Transverse colon (tissue), 4 donors: ENCODE data around the gene LSMEM2. TPM values are rescaled to one million over a fixed set of nuclear protein-coding genes. Genes with fewer than 3 reads are reported as not detected.

Experiments
- DNase-seq: peaks from one replicate; pipeline ENCODE4 v3.0.0-alpha.2; 2019
- H3K27ac ChIP-seq, 4 donors: fragments of 200-600 bp; sonication (generic); 2 replicates each; pipeline ENCODE4 v1.5.1; 2016 to 2018; ENCODE audit warnings: inconsistent platforms in 4 of 4
- H3K27me3 ChIP-seq: fragments of 200-600 bp; sonication (generic); 2 replicates; pipeline ENCODE4 v1.5.1; 2017; ENCODE audit warnings: inconsistent platforms
- H3K36me3 ChIP-seq, 4 donors: fragments of 200-600 bp; sonication (generic); 2 replicates each; pipeline ENCODE4 v1.5.1; 2017 to 2019; ENCODE audit warnings: inconsistent platforms in 4 of 4
- H3K4me1 ChIP-seq, 4 donors: fragments of 200-600 bp; sonication (generic); 2 replicates each; pipeline ENCODE4 v1.5.1; 2017 to 2020; ENCODE audit warnings: inconsistent platforms in 4 of 4
- H3K4me3 ChIP-seq, 4 donors: fragments of 200-600 bp; sonication (generic); 1 replicate in 1 of 4; 2 replicates in 3 of 4; pipeline versions ENCODE4 v1.5.1 to v1.6.1; 2017 to 2019; ENCODE audit warnings: inconsistent platforms in 4 of 4
- H3K9me3 ChIP-seq, 2 donors: fragments of 200-600 bp; sonication (generic); 2 replicates each; pipeline ENCODE4 v1.5.1; 2017 to 2019; ENCODE audit warnings: inconsistent platforms in 2 of 2
- EP300 ChIP-seq: sonication (generic); formaldehyde crosslinking; IDR thresholded peaks from one replicate; pipeline ENCODE4 v1.6.1; 2017; ENCODE audit warnings: antibody characterized with exemption, low read depth
- POLR2A ChIP-seq: fragments of 450-650 bp; IDR thresholded peaks from one replicate; pipeline ENCODE4 v1.6.1; 2016; ENCODE audit warnings: antibody characterized with exemption, mild to moderate bottlenecking, moderate library complexity
- POLR2AphosphoS5 ChIP-seq, 3 donors: sonication (generic); formaldehyde crosslinking; IDR thresholded peaks; one replicate each; pipeline ENCODE4 v1.6.1; 2016; ENCODE audit warnings: antibody characterized with exemption in 3 of 3
- WGBS, 2 donors: methylation state at CpG; one replicate each; pipeline ENCODE4 v1.1.5; 2018; ENCODE audit warnings: low coverage in 1 of 2; 5-methylcytosine and 5-hydroxymethylcytosine counted together
- in situ Hi-C, 4 donors: fragments of 200-750 bp; cut with MboI; loops; one replicate each; pipeline versions ENCODE4 v1.15.0 to v1.15.1; 2017; ENCODE audit warnings: low sequenced_read_pairs in 3 of 4, low pct_ligation_motif_present in 1 of 4, low pct_unique_long_range_greater_than_20kb in 1 of 4
- intact Hi-C: fragments of 100-400 bp; cut with DNase I; formaldehyde crosslinking; loops from one replicate; pipeline ENCODE4 v1.15.1; 2023; ENCODE audit warnings: low total_unique reads
- total RNA-seq, 4 donors: library from RNA; depleted of rRNA; stranded (reverse); fragments of >200 nt; gene quantifications; one replicate each; pipeline ENCODE4 v1.1.0, GENCODE V29; 2016
- TF ChIP-seq, protein P1 (sequence below), 5 experiments: fragments of 200-600 bp in 3 of 5; fragments of 450-650 bp in 2 of 5; sonication (generic) in 3 of 5; IDR thresholded peaks; 1 replicate in 2 of 5; 2 replicates in 3 of 5; pipeline ENCODE4 v1.5.1; 2016 to 2017; ENCODE audit warnings: antibody characterized with exemption in 5 of 5, inconsistent platforms in 3 of 5, mild to moderate bottlenecking in 2 of 5, moderate library complexity in 1 of 5

Gene LSMEM2
- total RNA-seq, 4 donors from 2014 or later: not detected

DNA sequence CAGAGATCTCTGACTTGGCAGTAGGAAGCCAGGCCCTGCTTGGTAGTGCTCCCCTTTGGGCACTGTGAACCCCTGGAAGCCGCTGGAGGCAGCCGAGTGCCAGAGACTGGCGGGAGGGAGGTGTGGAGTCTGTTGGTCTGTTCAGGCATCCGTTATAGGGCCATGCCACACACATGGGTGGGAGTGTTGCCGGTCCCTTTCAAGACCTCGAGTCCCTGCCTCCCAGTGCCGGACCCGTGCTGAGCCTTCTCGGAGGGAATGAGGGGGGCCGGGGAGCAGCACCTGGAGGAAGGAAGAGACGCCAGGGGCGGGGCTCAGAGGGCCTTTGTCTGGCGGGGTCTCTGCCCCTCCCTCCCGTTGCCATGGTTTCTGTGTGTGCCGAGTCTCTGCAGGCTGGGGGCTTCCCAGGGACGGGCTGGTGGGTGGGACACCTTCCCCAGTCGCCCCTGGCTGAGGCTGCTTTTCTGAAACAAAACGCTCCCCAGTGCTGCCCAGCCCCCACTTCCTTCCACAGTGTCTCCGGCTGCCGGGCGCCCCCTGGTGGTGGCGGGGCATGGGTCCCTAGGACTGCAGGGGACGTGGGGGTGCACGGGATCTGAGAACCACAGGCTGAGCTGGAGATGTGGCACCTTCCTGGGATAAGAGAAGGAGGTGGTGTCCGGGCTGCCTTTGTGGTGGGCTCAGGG, 32.9 kb upstream of the LSMEM2 start:
- in situ Hi-C loops: no loop called here
- H3K36me3 ChIP-seq: no peaks in the 10 kb centered on the region
- peak overlapping the region; percentile 67 to 85 (median 82) for H3K27ac ChIP-seq
- intact Hi-C loops: loop anchor here (2.0 kb wide), 1 partner anchor 19 kb away; no protein-coding TSS in a partner anchor
- H3K4me1 ChIP-seq: peaks cover 52 to 96% (median 57%) of the 10 kb centered on the region in 4 donors
- DNase-seq: peak; percentile 95
- no peaks in the 10 kb centered on the region for H3K27me3 ChIP-seq
- no peak for TF ChIP-seq EP300
- TF ChIP-seq POLR2AphosphoS5 (IDR thresholded peaks at IDR 0.05): no peak
- no peak for TF ChIP-seq POLR2A
- TF ChIP-seq, protein P1, sequence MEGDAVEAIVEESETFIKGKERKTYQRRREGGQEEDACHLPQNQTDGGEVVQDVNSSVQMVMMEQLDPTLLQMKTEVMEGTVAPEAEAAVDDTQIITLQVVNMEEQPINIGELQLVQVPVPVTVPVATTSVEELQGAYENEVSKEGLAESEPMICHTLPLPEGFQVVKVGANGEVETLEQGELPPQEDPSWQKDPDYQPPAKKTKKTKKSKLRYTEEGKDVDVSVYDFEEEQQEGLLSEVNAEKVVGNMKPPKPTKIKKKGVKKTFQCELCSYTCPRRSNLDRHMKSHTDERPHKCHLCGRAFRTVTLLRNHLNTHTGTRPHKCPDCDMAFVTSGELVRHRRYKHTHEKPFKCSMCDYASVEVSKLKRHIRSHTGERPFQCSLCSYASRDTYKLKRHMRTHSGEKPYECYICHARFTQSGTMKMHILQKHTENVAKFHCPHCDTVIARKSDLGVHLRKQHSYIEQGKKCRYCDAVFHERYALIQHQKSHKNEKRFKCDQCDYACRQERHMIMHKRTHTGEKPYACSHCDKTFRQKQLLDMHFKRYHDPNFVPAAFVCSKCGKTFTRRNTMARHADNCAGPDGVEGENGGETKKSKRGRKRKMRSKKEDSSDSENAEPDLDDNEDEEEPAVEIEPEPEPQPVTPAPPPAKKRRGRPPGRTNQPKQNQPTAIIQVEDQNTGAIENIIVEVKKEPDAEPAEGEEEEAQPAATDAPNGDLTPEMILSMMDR (IDR thresholded peaks at IDR 0.05): peak; percentile 97 to 99 (median 99)
- peak overlapping the region; percentile 17 to 48 (median 36) for H3K4me3 ChIP-seq
- H3K9me3 ChIP-seq: no peaks in the 10 kb centered on the region
- 3% methylated on average over 25 of the region's 25 CpGs; no CpG with 5 or more reads in 1 of the 2 donors for WGBS, 2 donors

DNA sequence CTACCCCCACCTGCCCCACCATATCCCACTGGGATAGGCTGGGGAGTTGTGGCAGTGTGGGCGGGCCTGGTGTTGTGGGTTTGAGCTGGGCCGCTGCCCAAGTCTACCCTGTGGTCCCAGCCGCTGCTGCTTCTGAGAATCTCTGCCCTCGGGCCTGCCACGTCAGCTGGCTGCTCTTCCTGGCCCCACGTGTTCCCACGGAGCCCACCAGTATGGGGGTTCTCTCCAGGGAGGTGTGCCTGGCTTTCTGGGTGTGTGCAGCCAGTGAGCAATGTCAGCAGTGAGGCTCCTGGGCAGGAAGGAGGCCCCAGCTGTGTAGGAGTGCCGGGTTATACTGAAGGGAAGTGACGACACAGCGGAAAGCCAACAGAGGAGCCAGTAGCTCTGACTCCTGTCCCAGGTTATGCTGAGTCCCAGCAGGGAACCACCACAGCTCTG, 32.4 kb upstream of the LSMEM2 start:
- Histone ChIP-seq H3K4me3 (peak overlapping the region in 1 of 4 donors; percentile 48), H3K27ac (peak overlapping the region; percentile 67 to 85 (median 82)), H3K9me3 (no peaks in the 10 kb centered on the region), H3K4me1 (peaks cover 46 to 96% (median 55%) of the 10 kb centered on the region in 4 donors), H3K27me3 (no peaks in the 10 kb centered on the region), H3K36me3 (no peaks in the 10 kb centered on the region)
- peak; percentile 55 for DNase-seq
- in situ Hi-C loops (no loop called here), intact Hi-C loops (loop anchor here (2.0 kb wide), 1 partner anchor 20 kb away; no protein-coding TSS in a partner anchor)
- TF ChIP-seq, protein P1 (IDR thresholded peaks at IDR 0.05): peak in 3 of 5 experiments; percentile 3 to 42 (median 15)
- TF ChIP-seq POLR2AphosphoS5 (IDR thresholded peaks at IDR 0.05): no peak
- no peak for TF ChIP-seq EP300
- WGBS, 2 donors: 23% methylated on average over 10 of the region's 10 CpGs; no CpG with 5 or more reads in 1 of the 2 donors

DNA sequence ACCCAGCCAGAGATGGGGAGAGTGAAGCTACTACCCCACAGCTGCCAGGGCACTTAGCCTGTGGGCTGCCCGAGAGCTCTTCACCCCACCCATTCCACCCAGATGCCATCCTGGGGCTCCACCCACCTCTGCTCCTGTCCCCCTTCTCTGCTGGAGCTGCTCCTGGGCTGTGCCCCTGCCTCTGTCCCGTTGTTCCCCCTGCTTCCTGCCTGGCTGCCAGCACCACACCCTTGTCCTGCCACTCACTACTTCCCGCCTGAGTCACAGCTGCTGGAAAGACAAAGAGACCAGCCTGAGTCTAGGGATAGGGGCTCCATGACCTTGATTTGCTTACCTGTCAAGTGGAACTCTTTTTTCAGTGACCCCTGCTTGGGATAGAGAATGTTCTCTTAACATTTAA, 30.5 kb upstream of the LSMEM2 start:
- WGBS, 2 donors: 32% methylated on average over 3 of the region's 3 CpGs; no CpG with 5 or more reads in 1 of the 2 donors
- TF ChIP-seq, protein P1 (IDR thresholded peaks at IDR 0.05): no peak
- TF ChIP-seq EP300 (no peak), POLR2AphosphoS5 (IDR thresholded peaks at IDR 0.05) (no peak), POLR2A (no peak)
- no peaks in the 10 kb centered on the region for H3K27me3 ChIP-seq
- intact Hi-C loops (no loop called here), in situ Hi-C loops (no loop called here)
- peaks cover 0 to 11% (median 0%) of the 10 kb centered on the region in 4 donors for H3K36me3 ChIP-seq
- no peaks in the 10 kb centered on the region for H3K9me3 ChIP-seq
- peaks cover 31 to 79% (median 37%) of the 10 kb centered on the region in 4 donors for H3K4me1 ChIP-seq
- H3K4me3 ChIP-seq: no peak overlapping the region
- DNase-seq: peak; percentile 65
- H3K27ac ChIP-seq: peak overlapping the region; percentile 45 to 85 (median 76)

DNA sequence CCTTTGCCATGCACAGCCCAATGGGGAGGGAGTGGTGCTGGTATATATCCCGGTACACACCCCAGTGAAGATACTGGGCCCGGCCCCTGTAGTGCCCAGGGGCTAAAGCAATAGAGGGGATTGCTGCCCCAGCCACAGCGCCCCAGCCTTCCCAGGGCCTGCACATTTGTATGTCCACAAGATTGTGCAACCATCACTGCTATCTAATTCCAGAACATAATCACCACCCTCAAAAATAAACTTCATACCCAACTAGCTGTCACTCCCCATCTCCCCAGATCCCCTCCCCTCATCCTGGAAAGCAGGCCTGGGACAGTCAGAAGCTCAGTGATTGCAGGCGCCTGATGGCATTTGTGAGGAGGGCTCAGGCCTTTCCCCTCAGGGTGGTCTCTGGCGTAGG, 29.4 kb upstream of the LSMEM2 start:
- H3K27ac ChIP-seq: peak overlapping the region in 3 of 4 donors; percentile 45 to 85 (median 84)
- 90 to 92% methylated on average over 2 to 5 of the region's 5 CpGs for WGBS, 2 donors
- intact Hi-C loops: no loop called here
- in situ Hi-C loops: no loop called here
- DNase-seq: no peak
- H3K9me3 ChIP-seq: no peaks in the 10 kb centered on the region
- H3K4me3 ChIP-seq: no peak overlapping the region
- TF ChIP-seq POLR2A (no peak), EP300 (no peak), POLR2AphosphoS5 (IDR thresholded peaks at IDR 0.05) (no peak)
- TF ChIP-seq, protein P1 (IDR thresholded peaks at IDR 0.05): no peak
- no peaks in the 10 kb centered on the region for H3K27me3 ChIP-seq
- H3K4me1 ChIP-seq: peaks cover 28 to 70% (median 35%) of the 10 kb centered on the region in 4 donors
- H3K36me3 ChIP-seq: peaks cover 0 to 11% (median 0%) of the 10 kb centered on the region in 4 donors
